ENCODE measurements around the gene SRBD1. TPM values are rescaled to one million over a fixed set of nuclear protein-coding genes. Genes with fewer than 3 reads are reported as not detected.

SRBD1 gene
- total and polyA plus RNA-seq, 7 experiments from 2014 or later = 14.0 to 28.1 (median 19.6) TPM

DNA sequence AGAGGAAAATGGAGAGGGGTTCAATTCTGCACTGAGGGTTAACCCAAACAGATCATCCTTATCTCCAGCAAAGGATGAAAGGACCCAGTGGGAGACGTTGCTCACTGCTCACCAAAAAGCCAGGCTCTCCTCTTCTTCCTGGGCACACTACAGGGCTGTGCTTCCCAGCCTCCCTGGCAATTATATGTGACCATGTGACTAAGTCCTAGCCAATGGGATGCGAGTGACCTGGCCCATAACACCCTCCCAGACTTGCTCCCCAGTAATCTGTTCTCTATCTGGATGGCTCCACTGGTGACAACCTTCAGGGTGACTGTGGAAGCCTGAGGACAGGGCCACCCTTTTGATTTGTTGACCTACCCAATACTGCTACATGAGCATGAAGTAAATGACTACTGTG is 29.5 kb upstream of the SRBD1 start:
- CTCF ChIA-PET = interaction anchor here (5.6 kb wide), 1 partner anchor 139 kb away, joined by 45 read pairs; no protein-coding TSS in a partner anchor
- Mint-ChIP-seq H3K27me3 (peaks cover 20 to 51% (median 27%) of the 10 kb centered on the region in 5 donors), H3K36me3 (no peaks in the 10 kb centered on the region), H3K27ac (no peak overlapping the region), H3K4me3 (no peak overlapping the region), H3K4me1 (peaks cover 0 to 14% (median 4%) of the 10 kb centered on the region in 7 donors), H3K9me3 (no peaks in the 10 kb centered on the region)
- POLR2A ChIA-PET = no interaction called here
- Histone ChIP-seq H3K4me1 (ENCODE audit: control insufficient read depth in 2 of 2, insufficient read depth in 2 of 2, low read length in 2 of 2) (peaks cover 0 to 9% of the 10 kb centered on the region in 2 donors), H3K9me3 (ENCODE audit: control insufficient read depth in 2 of 3, low read length in 3 of 3) (no peaks in the 10 kb centered on the region), H3K27ac (ENCODE audit: low read depth, low read length) (no peak overlapping the region), H3K27me3 (ENCODE audit: control insufficient read depth in 2 of 2, insufficient read depth in 2 of 2, low read length in 2 of 2) (peaks cover 0 to 6% of the 10 kb centered on the region in 2 donors), H3K4me3 (ENCODE audit: low read length) (no peak overlapping the region), H3K36me3 (ENCODE audit: control insufficient read depth in 2 of 3, insufficient read depth in 3 of 3, low read length in 3 of 3) (no peaks in the 10 kb centered on the region)
- DNase-seq = no peak
- intact Hi-C loops (cut with micrococcal nuclease) = loop anchor here in 1 of 2 donors (10.0 kb wide), 1 partner anchor 656 kb away; no protein-coding TSS in a partner anchor
- ATAC-seq = no peak

DNA sequence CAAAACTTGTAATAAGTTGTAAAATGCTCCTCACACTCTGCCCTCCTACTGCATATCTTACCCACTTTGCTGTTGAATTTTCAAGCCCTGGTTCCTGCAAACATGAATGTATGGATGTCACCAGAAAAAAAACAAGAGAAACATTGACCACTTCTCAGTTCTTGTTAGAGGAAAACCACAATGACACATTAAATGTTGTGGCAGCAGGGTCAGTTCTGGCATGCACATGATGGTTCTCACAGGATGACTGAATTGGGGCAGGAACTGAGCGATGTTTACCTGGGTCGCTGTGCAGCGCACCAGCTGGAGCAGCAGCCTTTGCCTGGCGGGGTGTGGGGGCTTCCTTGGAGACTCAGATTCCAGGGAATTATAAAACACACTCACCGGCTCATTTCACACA is 26.4 kb upstream of the SRBD1 start:
- no peak for DNase-seq
- H3K27me3 ChIP-seq (ENCODE audit: control insufficient read depth in 2 of 2, insufficient read depth in 2 of 2, low read length in 2 of 2) = peaks cover 0 to 6% of the 10 kb centered on the region in 2 donors
- no peaks in the 10 kb centered on the region for H3K9me3 ChIP-seq (ENCODE audit: control insufficient read depth in 2 of 3, low read length in 3 of 3)
- H3K27ac ChIP-seq (ENCODE audit: low read depth, low read length) = no peak overlapping the region
- Mint-ChIP-seq H3K27ac (no peak overlapping the region), H3K4me3 (no peak overlapping the region), H3K36me3 (no peaks in the 10 kb centered on the region), H3K27me3 (peaks cover 23 to 59% (median 30%) of the 10 kb centered on the region in 5 donors), H3K4me1 (peaks cover 0 to 5% (median 0%) of the 10 kb centered on the region in 7 donors), H3K9me3 (no peaks in the 10 kb centered on the region)
- CTCF ChIA-PET = interaction anchor here (0.7 to 1.2 kb wide), 3 partner anchors 12 to 142 kb away, joined by 3 to 6 read pairs (median 4); no protein-coding TSS in a partner anchor
- no peaks in the 10 kb centered on the region for H3K4me1 ChIP-seq (ENCODE audit: control insufficient read depth in 2 of 2, insufficient read depth in 2 of 2, low read length in 2 of 2)
- no peaks in the 10 kb centered on the region for H3K36me3 ChIP-seq (ENCODE audit: control insufficient read depth in 2 of 3, insufficient read depth in 3 of 3, low read length in 3 of 3)
- ATAC-seq = peak; percentile 78
- intact Hi-C loops (cut with micrococcal nuclease) = no loop called here
- POLR2A ChIA-PET = no interaction called here
- no peak overlapping the region for H3K4me3 ChIP-seq (ENCODE audit: low read length)

DNA sequence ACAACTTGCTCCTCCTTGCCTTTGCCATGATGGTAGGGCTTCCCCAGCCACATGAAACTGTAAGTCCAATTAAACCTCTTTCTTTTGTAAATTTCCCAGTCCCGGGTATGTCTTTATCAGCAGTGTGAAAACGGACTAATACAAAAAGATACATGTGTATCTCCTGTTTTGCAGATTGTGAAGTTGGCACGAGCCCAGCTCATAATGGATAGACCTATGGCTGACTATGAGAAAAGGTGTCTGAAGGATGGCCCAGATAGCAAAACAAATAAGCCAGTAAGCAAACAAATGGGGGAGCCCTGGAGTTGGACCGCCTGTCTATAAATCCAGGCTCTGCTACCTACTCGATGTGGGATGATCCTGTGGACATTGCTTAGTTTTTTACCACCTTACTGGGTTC is 24.9 kb upstream of the SRBD1 start:
- Mint-ChIP-seq H3K4me1 (peaks cover 0 to 4% (median 0%) of the 10 kb centered on the region in 7 donors), H3K36me3 (no peaks in the 10 kb centered on the region), H3K9me3 (no peaks in the 10 kb centered on the region), H3K4me3 (no peak overlapping the region), H3K27ac (no peak overlapping the region), H3K27me3 (peaks cover 22 to 63% (median 29%) of the 10 kb centered on the region in 5 donors)
- intact Hi-C loops (cut with micrococcal nuclease) = no loop called here
- no peak overlapping the region for H3K27ac ChIP-seq (ENCODE audit: low read depth, low read length)
- H3K9me3 ChIP-seq (ENCODE audit: control insufficient read depth in 2 of 3, low read length in 3 of 3) = no peaks in the 10 kb centered on the region
- ChIA-PET POLR2A (no interaction called here), CTCF (no interaction called here)
- no peak for ATAC-seq
- H3K4me1 ChIP-seq (ENCODE audit: control insufficient read depth in 2 of 2, insufficient read depth in 2 of 2, low read length in 2 of 2) = no peaks in the 10 kb centered on the region
- no peaks in the 10 kb centered on the region for H3K36me3 ChIP-seq (ENCODE audit: control insufficient read depth in 2 of 3, insufficient read depth in 3 of 3, low read length in 3 of 3)
- H3K27me3 ChIP-seq (ENCODE audit: control insufficient read depth in 2 of 2, insufficient read depth in 2 of 2, low read length in 2 of 2) = peaks cover 0 to 6% of the 10 kb centered on the region in 2 donors
- DNase-seq = no peak
- H3K4me3 ChIP-seq (ENCODE audit: low read length) = no peak overlapping the region

DNA sequence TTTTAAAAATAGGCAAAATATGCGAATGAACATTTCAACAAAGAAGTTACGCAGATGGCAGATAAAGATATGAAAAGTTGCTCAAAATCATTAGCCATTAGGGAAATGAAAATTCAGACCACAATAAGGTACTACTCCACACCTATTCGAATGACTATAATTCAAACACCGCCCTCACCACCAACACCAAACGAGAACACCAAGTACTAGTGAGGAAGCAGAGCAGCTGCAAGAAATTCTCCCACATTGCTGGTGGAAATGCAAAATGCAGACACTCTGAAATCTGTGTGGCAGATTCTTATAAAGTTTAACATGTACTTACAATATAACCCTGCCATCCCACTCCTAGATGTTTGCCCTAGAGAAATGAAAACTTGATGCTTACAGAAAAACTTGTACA is 23.2 kb upstream of the SRBD1 start:
- no peak overlapping the region for H3K27ac Mint-ChIP-seq
- ChIA-PET CTCF (interaction anchor here (0.6 kb wide), 1 partner anchor 156 kb away, joined by 3 read pairs; no protein-coding TSS in a partner anchor), POLR2A (no interaction called here)
- Histone ChIP-seq H3K4me1 (ENCODE audit: control insufficient read depth in 2 of 2, insufficient read depth in 2 of 2, low read length in 2 of 2) (no peaks in the 10 kb centered on the region), H3K27ac (ENCODE audit: low read depth, low read length) (no peak overlapping the region), H3K36me3 (ENCODE audit: control insufficient read depth in 2 of 3, insufficient read depth in 3 of 3, low read length in 3 of 3) (no peaks in the 10 kb centered on the region), H3K27me3 (ENCODE audit: control insufficient read depth in 2 of 2, insufficient read depth in 2 of 2, low read length in 2 of 2) (peaks cover 0 to 6% of the 10 kb centered on the region in 2 donors), H3K9me3 (ENCODE audit: control insufficient read depth in 2 of 3, low read length in 3 of 3) (no peaks in the 10 kb centered on the region), H3K4me3 (ENCODE audit: low read length) (no peak overlapping the region)
- ATAC-seq (no peak), DNase-seq (no peak)
- intact Hi-C loops (cut with micrococcal nuclease) = no loop called here
- H3K4me3 Mint-ChIP-seq = no peak overlapping the region
- peaks cover 26 to 73% (median 34%) of the 10 kb centered on the region in 5 donors for H3K27me3 Mint-ChIP-seq
- H3K9me3 Mint-ChIP-seq = no peaks in the 10 kb centered on the region
- H3K36me3 Mint-ChIP-seq = peaks cover 0 to 5% (median 0%) of the 10 kb centered on the region in 5 donors
- H3K4me1 Mint-ChIP-seq = peaks cover 0 to 4% (median 0%) of the 10 kb centered on the region in 7 donors

DNA sequence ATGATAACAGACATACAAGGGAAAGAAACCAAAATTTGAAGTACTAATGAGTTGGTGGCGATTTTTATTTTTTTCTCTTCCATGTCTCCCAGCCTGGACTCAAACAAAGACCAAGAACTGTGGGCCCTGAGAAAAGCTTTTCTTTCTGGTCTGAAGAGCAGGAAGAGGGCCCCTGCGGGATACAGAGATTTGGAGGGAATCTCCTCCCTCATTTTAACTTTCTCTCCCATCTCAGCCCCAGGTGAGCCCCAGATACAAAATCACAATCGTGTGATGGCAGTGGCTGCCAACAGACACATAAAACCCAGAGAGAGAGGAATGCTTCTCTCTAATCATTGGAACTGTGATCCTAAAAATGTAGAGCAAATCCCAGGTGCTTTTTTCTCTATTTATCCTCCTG is 20.9 kb upstream of the SRBD1 start:
- no peaks in the 10 kb centered on the region for H3K9me3 Mint-ChIP-seq
- Histone ChIP-seq H3K4me1 (ENCODE audit: control insufficient read depth in 2 of 2, insufficient read depth in 2 of 2, low read length in 2 of 2) (no peaks in the 10 kb centered on the region), H3K36me3 (ENCODE audit: control insufficient read depth in 2 of 3, insufficient read depth in 3 of 3, low read length in 3 of 3) (no peaks in the 10 kb centered on the region), H3K27ac (ENCODE audit: low read depth, low read length) (no peak overlapping the region), H3K4me3 (ENCODE audit: low read length) (no peak overlapping the region), H3K9me3 (ENCODE audit: control insufficient read depth in 2 of 3, low read length in 3 of 3) (no peaks in the 10 kb centered on the region), H3K27me3 (ENCODE audit: control insufficient read depth in 2 of 2, insufficient read depth in 2 of 2, low read length in 2 of 2) (no peaks in the 10 kb centered on the region)
- DNase-seq (no peak), ATAC-seq (no peak)
- peaks cover 0 to 5% (median 0%) of the 10 kb centered on the region in 5 donors for H3K36me3 Mint-ChIP-seq
- ChIA-PET CTCF (no interaction called here), POLR2A (no interaction called here)
- no peaks in the 10 kb centered on the region for H3K4me1 Mint-ChIP-seq
- H3K27ac Mint-ChIP-seq = no peak overlapping the region
- intact Hi-C loops (cut with micrococcal nuclease) = no loop called here
- H3K4me3 Mint-ChIP-seq = no peak overlapping the region
- peaks cover 21 to 70% (median 25%) of the 10 kb centered on the region in 5 donors for H3K27me3 Mint-ChIP-seq

DNA sequence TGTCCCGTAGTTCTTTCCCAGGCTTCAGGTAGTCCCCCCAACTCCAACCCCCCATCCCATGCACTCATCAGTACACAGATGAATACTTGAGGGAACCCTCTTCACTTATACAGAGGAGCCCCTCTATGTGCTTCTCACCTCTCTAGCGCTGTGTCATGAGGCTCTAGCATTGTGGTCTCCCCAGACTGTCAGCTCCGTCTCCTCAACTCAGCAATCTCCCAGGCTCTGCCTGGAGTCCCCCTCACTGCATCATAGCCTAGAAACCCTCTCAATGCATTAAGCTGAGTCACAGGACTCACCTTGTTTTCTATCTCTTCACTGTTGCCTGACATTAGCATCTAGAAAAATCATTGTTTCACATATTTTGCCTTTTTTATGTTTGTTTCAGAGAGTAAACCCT is 20.3 kb upstream of the SRBD1 start:
- ATAC-seq (no peak), DNase-seq (no peak)
- Mint-ChIP-seq H3K4me1 (no peaks in the 10 kb centered on the region), H3K36me3 (peaks cover 0 to 5% (median 0%) of the 10 kb centered on the region in 5 donors), H3K27ac (no peak overlapping the region), H3K27me3 (peaks cover 21 to 71% (median 25%) of the 10 kb centered on the region in 5 donors), H3K9me3 (no peaks in the 10 kb centered on the region), H3K4me3 (no peak overlapping the region)
- Histone ChIP-seq H3K4me1 (ENCODE audit: control insufficient read depth in 2 of 2, insufficient read depth in 2 of 2, low read length in 2 of 2) (no peaks in the 10 kb centered on the region), H3K4me3 (ENCODE audit: low read length) (no peak overlapping the region), H3K27ac (ENCODE audit: low read depth, low read length) (no peak overlapping the region), H3K27me3 (ENCODE audit: control insufficient read depth in 2 of 2, insufficient read depth in 2 of 2, low read length in 2 of 2) (no peaks in the 10 kb centered on the region), H3K36me3 (ENCODE audit: control insufficient read depth in 2 of 3, insufficient read depth in 3 of 3, low read length in 3 of 3) (no peaks in the 10 kb centered on the region), H3K9me3 (ENCODE audit: control insufficient read depth in 2 of 3, low read length in 3 of 3) (no peaks in the 10 kb centered on the region)
- ChIA-PET CTCF (no interaction called here), POLR2A (no interaction called here)
- intact Hi-C loops (cut with micrococcal nuclease) = no loop called here

DNA sequence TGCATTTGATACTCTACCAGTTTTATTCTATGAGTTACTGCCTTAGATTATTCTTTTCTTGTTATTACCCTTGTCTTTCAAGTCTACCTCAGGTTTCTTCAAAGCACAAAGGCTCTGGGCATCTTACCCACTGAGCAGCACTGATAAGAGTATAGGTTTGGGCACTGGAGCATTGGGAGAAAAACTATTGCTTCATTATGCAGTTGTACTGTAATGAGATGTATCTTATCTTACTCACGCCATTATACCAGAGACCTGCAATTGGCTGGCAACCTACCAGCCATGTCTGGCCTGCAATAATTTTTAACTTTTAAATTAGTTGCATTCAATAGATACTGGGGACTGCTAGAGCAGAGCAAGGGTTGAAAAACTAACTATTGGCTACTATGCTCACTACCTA is 18.9 kb upstream of the SRBD1 start:
- Histone ChIP-seq H3K27ac (ENCODE audit: low read depth, low read length) (no peak overlapping the region), H3K4me3 (ENCODE audit: low read length) (no peak overlapping the region), H3K4me1 (ENCODE audit: control insufficient read depth in 2 of 2, insufficient read depth in 2 of 2, low read length in 2 of 2) (no peaks in the 10 kb centered on the region), H3K36me3 (ENCODE audit: control insufficient read depth in 2 of 3, insufficient read depth in 3 of 3, low read length in 3 of 3) (no peaks in the 10 kb centered on the region), H3K9me3 (ENCODE audit: control insufficient read depth in 2 of 3, low read length in 3 of 3) (no peaks in the 10 kb centered on the region), H3K27me3 (ENCODE audit: control insufficient read depth in 2 of 2, insufficient read depth in 2 of 2, low read length in 2 of 2) (no peaks in the 10 kb centered on the region)
- H3K4me1 Mint-ChIP-seq = peaks cover 0 to 2% (median 0%) of the 10 kb centered on the region in 7 donors
- peaks cover 18 to 70% (median 25%) of the 10 kb centered on the region in 5 donors for H3K27me3 Mint-ChIP-seq
- no peak for DNase-seq
- no peaks in the 10 kb centered on the region for H3K9me3 Mint-ChIP-seq
- POLR2A ChIA-PET = no interaction called here
- no peak overlapping the region for H3K27ac Mint-ChIP-seq
- no peak for ATAC-seq
- peaks cover 0 to 5% (median 0%) of the 10 kb centered on the region in 5 donors for H3K36me3 Mint-ChIP-seq
- intact Hi-C loops (cut with micrococcal nuclease) = no loop called here
- CTCF ChIA-PET = no interaction called here
- no peak overlapping the region for H3K4me3 Mint-ChIP-seq

Measured in naive thymus-derived CD4-positive, alpha-beta T cell (primary cell).